Loucy (cell line): Measurements from ENCODE around the gene SLC51A.

Experiments
- H2AFZ ChIP-seq: fragments of 200-600 bp; sonication (generic); 2 replicates; pipeline ENCODE4 v1.6.0; 2016; ENCODE audit warnings: antibody characterized with exemption, mild to moderate bottlenecking, low read length, moderate library complexity
- H3F3A ChIP-seq: fragments of 200-600 bp; 2 replicates; pipeline ENCODE4 v1.6.0; 2016; ENCODE audit warnings: antibody characterized with exemption, low read depth, mild to moderate bottlenecking
- H3K27me3 ChIP-seq: fragments of 200-600 bp; sonication (generic); 2 replicates; pipeline ENCODE4 v1.6.1; 2014; ENCODE audit warnings: low read length, mild to moderate bottlenecking; ENCODE audit not compliant: insufficient read depth, poor library complexity, severe bottlenecking
- H3K36me3 ChIP-seq: fragments of 200-600 bp; sonication (generic); 2 replicates; pipeline ENCODE4 v1.6.1; 2016; ENCODE audit warnings: low read length; ENCODE audit not compliant: insufficient read depth
- H3K4me1 ChIP-seq: fragments of 200-600 bp; sonication (generic); 2 replicates; pipeline ENCODE4 v1.5.1; 2014; ENCODE audit warnings: low read length, mild to moderate bottlenecking; ENCODE audit not compliant: insufficient read depth, poor library complexity, severe bottlenecking
- H3K4me2 ChIP-seq: fragments of 200-600 bp; sonication (generic); 2 replicates; pipeline ENCODE4 v1.6.0; 2014; ENCODE audit warnings: antibody characterized with exemption, low read length, low read depth, mild to moderate bottlenecking; ENCODE audit not compliant: poor library complexity, severe bottlenecking
- H3K4me3 ChIP-seq: fragments of 200-600 bp; sonication (generic); 2 replicates; pipeline ENCODE4 v1.5.1; 2014; ENCODE audit warnings: low read length, mild to moderate bottlenecking, mixed read lengths; ENCODE audit not compliant: poor library complexity, severe bottlenecking
- H3K79me2 ChIP-seq: fragments of 200-600 bp; sonication (generic); 2 replicates; pipeline ENCODE4 v1.6.1; 2014; ENCODE audit warnings: low read length; ENCODE audit not compliant: insufficient read depth
- H3K9ac ChIP-seq: fragments of 200-600 bp; sonication (generic); 2 replicates; pipeline ENCODE4 v1.6.0; 2014; ENCODE audit warnings: mild to moderate bottlenecking, low read depth, low read length, moderate library complexity; ENCODE audit not compliant: poor library complexity, severe bottlenecking
- H3K9me2 ChIP-seq: fragments of 200-600 bp; sonication (generic); replicated peaks from 2 replicates; pipeline ENCODE4 v1.6.1; 2016; ENCODE audit warnings: low read depth, low read length, mixed read lengths
- H3K9me3 ChIP-seq: fragments of 200-600 bp; sonication (generic); 2 replicates; pipeline ENCODE4 v1.6.1; 2014; ENCODE audit warnings: mild to moderate bottlenecking, antibody characterized with exemption, low read length, low read depth; ENCODE audit not compliant: insufficient read depth
- H4K20me1 ChIP-seq: fragments of 200-600 bp; sonication (generic); 2 replicates; pipeline ENCODE4 v1.6.0; 2014; ENCODE audit warnings: antibody characterized with exemption, low read length, mild to moderate bottlenecking; ENCODE audit not compliant: insufficient read depth, poor library complexity, severe bottlenecking
- EZH2phosphoT487 ChIP-seq: fragments of 200-600 bp; IDR thresholded peaks from 2 replicates; pipeline ENCODE4 v1.6.1; 2018; ENCODE audit warnings: antibody characterized with exemption, mild to moderate bottlenecking, moderate library complexity, borderline replicate concordance
- TF ChIP-seq, protein P1 (sequence below): fragments of 200-600 bp; sonication (generic); conservative IDR thresholded peaks from 2 replicates; pipeline ENCODE4 v1.5.1; 2014; ENCODE audit warnings: mild to moderate bottlenecking, antibody characterized with exemption, low read length

Gene SLC51A

DNA sequence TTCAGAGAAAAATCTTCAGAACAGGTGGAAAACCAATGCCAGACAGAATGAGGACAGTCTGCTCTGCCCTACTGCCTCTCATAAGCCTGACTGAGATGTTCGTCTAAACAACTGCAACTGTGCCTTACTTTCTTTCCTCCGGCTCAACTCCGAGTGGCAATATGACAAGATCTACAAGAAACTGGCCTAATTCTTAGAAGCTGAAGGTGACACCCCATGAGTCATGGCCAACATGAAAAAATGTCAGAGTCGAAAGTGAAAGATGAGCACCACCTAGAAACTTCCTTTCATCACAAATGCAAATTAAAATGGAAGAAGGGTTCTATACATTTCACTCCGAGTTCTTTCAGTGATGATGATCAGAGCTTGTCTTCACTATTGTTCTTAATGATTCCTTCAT, 58.3 kb downstream of the SLC51A start:
- Histone ChIP-seq H3K79me2 (peaks cover 21% of the 10 kb centered on the region), H3K9me2 (no peaks in the 10 kb centered on the region), H3K27me3 (no peaks in the 10 kb centered on the region), H3K9ac (no peak overlapping the region), H3K9me3 (no peaks in the 10 kb centered on the region), H3K4me3 (no peak overlapping the region), H3K36me3 (peaks cover 14% of the 10 kb centered on the region; the same call in 1 of the 2 replicates), H4K20me1 (no peaks in the 10 kb centered on the region), H2AFZ (no peak overlapping the region), H3K4me2 (no peak overlapping the region), H3K4me1 (peaks cover 8% of the 10 kb centered on the region), H3F3A (no peaks in the 10 kb centered on the region)
- no peak for TF ChIP-seq EZH2phosphoT487
- TF ChIP-seq, protein P1, sequence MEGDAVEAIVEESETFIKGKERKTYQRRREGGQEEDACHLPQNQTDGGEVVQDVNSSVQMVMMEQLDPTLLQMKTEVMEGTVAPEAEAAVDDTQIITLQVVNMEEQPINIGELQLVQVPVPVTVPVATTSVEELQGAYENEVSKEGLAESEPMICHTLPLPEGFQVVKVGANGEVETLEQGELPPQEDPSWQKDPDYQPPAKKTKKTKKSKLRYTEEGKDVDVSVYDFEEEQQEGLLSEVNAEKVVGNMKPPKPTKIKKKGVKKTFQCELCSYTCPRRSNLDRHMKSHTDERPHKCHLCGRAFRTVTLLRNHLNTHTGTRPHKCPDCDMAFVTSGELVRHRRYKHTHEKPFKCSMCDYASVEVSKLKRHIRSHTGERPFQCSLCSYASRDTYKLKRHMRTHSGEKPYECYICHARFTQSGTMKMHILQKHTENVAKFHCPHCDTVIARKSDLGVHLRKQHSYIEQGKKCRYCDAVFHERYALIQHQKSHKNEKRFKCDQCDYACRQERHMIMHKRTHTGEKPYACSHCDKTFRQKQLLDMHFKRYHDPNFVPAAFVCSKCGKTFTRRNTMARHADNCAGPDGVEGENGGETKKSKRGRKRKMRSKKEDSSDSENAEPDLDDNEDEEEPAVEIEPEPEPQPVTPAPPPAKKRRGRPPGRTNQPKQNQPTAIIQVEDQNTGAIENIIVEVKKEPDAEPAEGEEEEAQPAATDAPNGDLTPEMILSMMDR = no peak

DNA sequence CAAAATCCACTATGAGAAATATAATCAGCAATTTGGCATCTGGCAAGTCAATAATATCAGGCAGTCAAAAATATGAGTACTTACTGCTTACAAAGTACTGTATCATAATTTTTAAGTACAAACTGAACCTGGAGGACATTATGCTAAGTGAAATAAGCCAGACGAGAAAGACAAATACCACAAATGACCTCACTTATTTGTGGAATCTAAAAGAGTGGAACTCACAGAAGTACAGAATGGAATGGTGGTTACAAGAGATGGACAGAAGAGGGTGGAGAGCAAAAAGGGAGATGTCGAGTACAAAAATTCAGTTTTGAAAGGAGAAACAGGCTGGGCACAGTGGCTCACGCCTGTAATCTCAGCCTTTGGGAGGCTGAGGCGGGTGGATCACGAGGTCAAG, 58.8 kb downstream of the SLC51A start:
- H3K36me3 ChIP-seq = peaks cover 12% of the 10 kb centered on the region; the same call in 1 of the 2 replicates
- H3K9me2 ChIP-seq = no peaks in the 10 kb centered on the region
- H3K4me1 ChIP-seq = peaks cover 10% of the 10 kb centered on the region
- H4K20me1 ChIP-seq = no peaks in the 10 kb centered on the region
- H3K9ac ChIP-seq = no peak overlapping the region
- no peak overlapping the region for H3K4me2 ChIP-seq
- TF ChIP-seq, protein P1 = no peak
- no peak for TF ChIP-seq EZH2phosphoT487
- H3K27me3 ChIP-seq = no peaks in the 10 kb centered on the region
- H3K79me2 ChIP-seq = peaks cover 21% of the 10 kb centered on the region
- H3K9me3 ChIP-seq = no peaks in the 10 kb centered on the region
- H2AFZ ChIP-seq = no peak overlapping the region
- no peak overlapping the region for H3K4me3 ChIP-seq
- no peaks in the 10 kb centered on the region for H3F3A ChIP-seq

DNA sequence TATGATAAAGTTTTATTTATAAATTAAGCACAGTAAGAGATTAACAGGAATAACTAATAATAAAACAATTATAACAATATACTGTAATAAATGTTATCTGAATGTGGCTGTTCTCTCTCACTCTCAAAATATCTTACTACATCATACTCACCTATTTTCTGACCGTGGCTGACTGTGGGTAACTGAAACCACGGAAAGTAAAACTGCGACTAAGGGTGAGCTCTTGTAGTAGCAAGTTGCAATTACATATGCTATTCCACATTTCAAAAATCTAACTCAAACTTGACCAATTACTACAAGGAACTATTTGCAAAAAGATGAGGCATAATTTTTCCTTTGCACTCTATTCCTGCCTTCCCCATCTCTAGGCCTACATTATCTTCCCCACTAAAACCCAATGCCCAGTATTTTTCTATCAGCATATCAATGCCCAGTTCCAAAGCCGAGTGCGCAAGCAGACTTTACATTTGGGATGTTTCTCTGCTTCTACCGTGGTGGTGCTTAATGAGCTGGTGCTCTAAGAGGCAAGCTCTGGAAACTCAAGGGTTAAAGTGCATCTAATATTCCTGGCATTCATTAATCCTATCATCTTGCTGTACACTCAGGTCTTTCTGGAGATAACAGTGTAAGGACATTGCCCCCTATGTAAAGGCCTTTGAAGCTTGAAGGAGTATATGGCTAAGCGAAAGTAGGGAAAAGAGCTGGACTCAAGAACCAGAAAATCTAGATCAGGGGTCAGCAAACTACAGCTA, 64.5 kb downstream of the SLC51A start:
- Histone ChIP-seq H3F3A (no peaks in the 10 kb centered on the region), H4K20me1 (peaks cover under 1% of the 10 kb centered on the region), H3K4me2 (peak overlapping the region; percentile 63), H3K4me1 (peaks cover 39% of the 10 kb centered on the region), H3K79me2 (peaks cover 43% of the 10 kb centered on the region), H3K36me3 (no peaks in the 10 kb centered on the region), H3K27me3 (no peaks in the 10 kb centered on the region), H3K9me3 (no peaks in the 10 kb centered on the region), H3K9me2 (no peaks in the 10 kb centered on the region), H3K9ac (peak overlapping the region; percentile 30), H3K4me3 (no peak overlapping the region), H2AFZ (no peak overlapping the region)
- no peak for TF ChIP-seq EZH2phosphoT487
- TF ChIP-seq, protein P1 = no peak
